Measurements from ENCODE around the gene MDFI.

MDFI gene

GRCh38 chr6:41640426-41640825, 2.2 kb downstream of the MDFI start (continued):
- TF ChIP-seq CSRNP3 (CRISPR knock-in tag; IDR thresholded peaks at IDR 0.05) (no peak), RARB (CRISPR knock-in tag; IDR thresholded peaks at IDR 0.05) (no peak)

DNA sequence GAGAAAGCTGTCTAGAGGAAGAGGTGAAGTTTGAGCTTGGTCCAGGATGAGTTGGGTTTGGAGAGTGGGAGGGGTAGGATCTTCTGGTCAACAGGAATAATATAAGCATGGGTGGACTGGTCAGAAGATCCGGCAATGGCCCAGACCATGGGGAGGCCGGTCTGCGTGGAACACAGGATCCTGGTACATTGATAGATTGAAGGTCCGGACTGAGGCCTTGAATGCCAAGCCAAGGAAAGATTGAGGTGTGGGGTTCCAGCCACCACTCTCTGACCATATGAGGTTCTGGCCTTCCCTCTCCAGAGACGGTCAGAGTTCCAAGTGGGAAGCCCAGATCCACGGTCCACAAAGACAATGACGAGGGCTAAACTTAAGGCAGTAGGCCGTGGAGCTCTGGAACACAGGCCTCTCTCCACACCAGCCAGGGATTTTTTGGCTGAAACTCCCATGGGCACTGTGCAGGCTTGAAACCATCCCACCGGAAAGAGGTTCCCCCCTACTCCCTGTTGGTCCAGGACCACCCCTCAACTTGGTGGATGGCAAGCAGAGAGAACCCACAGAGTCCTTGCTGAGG, 3.2 kb downstream of the MDFI start:
- TF ChIP-seq PPARA (CRISPR knock-in tag; IDR thresholded peaks at IDR 0.05; ENCODE audit: borderline replicate concordance) (no peak), PATZ1 (CRISPR knock-in tag; IDR thresholded peaks at IDR 0.05; ENCODE audit: borderline replicate concordance) (no peak), ARNTL (CRISPR knock-in tag; IDR thresholded peaks at IDR 0.05; ENCODE audit: borderline replicate concordance, low read depth) (no peak), SNAI2 (CRISPR knock-in tag; IDR thresholded peaks at IDR 0.05) (no peak), ISL1 (CRISPR knock-in tag; IDR thresholded peaks at IDR 0.05) (no peak), TOX (CRISPR knock-in tag; IDR thresholded peaks at IDR 0.05; ENCODE audit: borderline replicate concordance) (no peak), CSDC2 (CRISPR knock-in tag; IDR thresholded peaks at IDR 0.05) (no peak), ZC3H10 (CRISPR knock-in tag; IDR thresholded peaks at IDR 0.05) (no peak), ZNF70 (CRISPR knock-in tag; IDR thresholded peaks at IDR 0.05) (no peak), CSRNP3 (CRISPR knock-in tag; IDR thresholded peaks at IDR 0.05) (no peak), BACH2 (CRISPR knock-in tag; IDR thresholded peaks at IDR 0.05; ENCODE audit: borderline replicate concordance) (no peak), RARB (CRISPR knock-in tag; IDR thresholded peaks at IDR 0.05) (no peak), POU6F1 (CRISPR knock-in tag; IDR thresholded peaks at IDR 0.05; ENCODE audit: borderline replicate concordance, low read depth) (no peak), ZFP30 (CRISPR knock-in tag; IDR thresholded peaks at IDR 0.05) (no peak), ZNF8 (CRISPR knock-in tag; IDR thresholded peaks at IDR 0.05) (no peak)
- TF ChIP-seq, protein P1, sequence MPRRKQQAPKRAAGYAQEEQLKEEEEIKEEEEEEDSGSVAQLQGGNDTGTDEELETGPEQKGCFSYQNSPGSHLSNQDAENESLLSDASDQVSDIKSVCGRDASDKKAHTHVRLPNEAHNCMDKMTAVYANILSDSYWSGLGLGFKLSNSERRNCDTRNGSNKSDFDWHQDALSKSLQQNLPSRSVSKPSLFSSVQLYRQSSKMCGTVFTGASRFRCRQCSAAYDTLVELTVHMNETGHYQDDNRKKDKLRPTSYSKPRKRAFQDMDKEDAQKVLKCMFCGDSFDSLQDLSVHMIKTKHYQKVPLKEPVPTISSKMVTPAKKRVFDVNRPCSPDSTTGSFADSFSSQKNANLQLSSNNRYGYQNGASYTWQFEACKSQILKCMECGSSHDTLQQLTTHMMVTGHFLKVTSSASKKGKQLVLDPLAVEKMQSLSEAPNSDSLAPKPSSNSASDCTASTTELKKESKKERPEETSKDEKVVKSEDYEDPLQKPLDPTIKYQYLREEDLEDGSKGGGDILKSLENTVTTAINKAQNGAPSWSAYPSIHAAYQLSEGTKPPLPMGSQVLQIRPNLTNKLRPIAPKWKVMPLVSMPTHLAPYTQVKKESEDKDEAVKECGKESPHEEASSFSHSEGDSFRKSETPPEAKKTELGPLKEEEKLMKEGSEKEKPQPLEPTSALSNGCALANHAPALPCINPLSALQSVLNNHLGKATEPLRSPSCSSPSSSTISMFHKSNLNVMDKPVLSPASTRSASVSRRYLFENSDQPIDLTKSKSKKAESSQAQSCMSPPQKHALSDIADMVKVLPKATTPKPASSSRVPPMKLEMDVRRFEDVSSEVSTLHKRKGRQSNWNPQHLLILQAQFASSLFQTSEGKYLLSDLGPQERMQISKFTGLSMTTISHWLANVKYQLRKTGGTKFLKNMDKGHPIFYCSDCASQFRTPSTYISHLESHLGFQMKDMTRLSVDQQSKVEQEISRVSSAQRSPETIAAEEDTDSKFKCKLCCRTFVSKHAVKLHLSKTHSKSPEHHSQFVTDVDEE (CRISPR knock-in tag; IDR thresholded peaks at IDR 0.05), result no peak
- no peak for ATAC-seq

- ATAC-seq, result no peak
- TF ChIP-seq SNAI2 (CRISPR knock-in tag; IDR thresholded peaks at IDR 0.05), result no peak
- no peak for TF ChIP-seq GLIS3 (CRISPR knock-in tag; IDR thresholded peaks at IDR 0.05)
- no peak for TF ChIP-seq ZFP3 (CRISPR knock-in tag; IDR thresholded peaks at IDR 0.05)
- no peak for TF ChIP-seq TOX (CRISPR knock-in tag; IDR thresholded peaks at IDR 0.05; ENCODE audit: borderline replicate concordance)
- no peak for TF ChIP-seq PATZ1 (CRISPR knock-in tag; IDR thresholded peaks at IDR 0.05; ENCODE audit: borderline replicate concordance)
- TF ChIP-seq ISL1 (CRISPR knock-in tag; IDR thresholded peaks at IDR 0.05), result no peak
- TF ChIP-seq ARNTL (CRISPR knock-in tag; IDR thresholded peaks at IDR 0.05; ENCODE audit: borderline replicate concordance, low read depth), result no peak
- TF ChIP-seq CSDC2 (CRISPR knock-in tag; IDR thresholded peaks at IDR 0.05), result no peak
- no peak for TF ChIP-seq ESRRG (CRISPR knock-in tag; IDR thresholded peaks at IDR 0.05)
- TF ChIP-seq CREB5 (CRISPR knock-in tag; IDR thresholded peaks at IDR 0.05; ENCODE audit: low read depth), result no peak
- no peak for TF ChIP-seq CSRNP3 (CRISPR knock-in tag; IDR thresholded peaks at IDR 0.05)
- no peak for TF ChIP-seq BACH2 (CRISPR knock-in tag; IDR thresholded peaks at IDR 0.05; ENCODE audit: borderline replicate concordance)
Measured at GRCh38 chr6:41642090-41642959, 4.1 kb downstream of the MDFI start.
